HepG2 (cell line): Measurements from ENCODE around the gene FBXW5. TPM values are rescaled to one million over a fixed set of nuclear protein-coding genes. Genes with fewer than 3 reads are reported as not detected.

Experiments
- ATRX ChIP-seq: sonication (generic); formaldehyde crosslinking; IDR thresholded peaks from 2 replicates; pipeline ENCODE4 v1.4.0; 2020; ENCODE audit warnings: missing genetic modification reagents, borderline replicate concordance
- CHD2 ChIP-seq: IDR thresholded peaks from 2 replicates; pipeline ENCODE4 v1.6.1; 2011; ENCODE audit warnings: low read depth, low read length, improper control_type of control experiment
- ELF4 ChIP-seq: sonication (generic); formaldehyde crosslinking; IDR thresholded peaks from 2 replicates; pipeline ENCODE4 v1.5.0; 2020; ENCODE audit warnings: missing genetic modification reagents, mild to moderate bottlenecking, moderate library complexity, borderline replicate concordance
- MAF1 ChIP-seq: sonication (generic); formaldehyde crosslinking; IDR thresholded peaks from 2 replicates; pipeline ENCODE4 v1.5.0; 2020; ENCODE audit warnings: missing genetic modification reagents, borderline replicate concordance
- MED8 ChIP-seq: sonication (generic); formaldehyde crosslinking; IDR thresholded peaks from 2 replicates; pipeline ENCODE4 v1.8.1; 2023; ENCODE audit warnings: mild to moderate bottlenecking, missing genetic modification reagents; ENCODE audit not compliant: insufficient replicate concordance
- PAWR ChIP-seq: sonication (generic); formaldehyde crosslinking; IDR thresholded peaks from 2 replicates; pipeline ENCODE4 v1.4.0; 2020; ENCODE audit warnings: missing genetic modification reagents, mild to moderate bottlenecking, borderline replicate concordance
- RNF219 ChIP-seq: sonication (generic); formaldehyde crosslinking; IDR thresholded peaks from 2 replicates; pipeline ENCODE4 v1.5.0; 2020; ENCODE audit warnings: mild to moderate bottlenecking, missing genetic modification reagents
- ZNF260 ChIP-seq: sonication (generic); formaldehyde crosslinking; IDR thresholded peaks from 2 replicates; pipeline ENCODE4 v1.4.0; 2020; ENCODE audit warnings: missing genetic modification reagents, low read depth, mild to moderate bottlenecking, borderline replicate concordance
- polyA plus RNA-seq, 8 experiments: library from polyadenylated mRNA; depleted of rRNA in 3 of 8; stranded (reverse) in 7 of 8; unstranded in 1 of 8; fragments of >200 nt; fragmentation: Illumina TruSeq in 4 of 8; extraction: Trizol in 4 of 8; gene quantifications; 2 replicates each; pipeline versions ENCODE4 v1.2.1 to v1.2.3, GENCODE V29; 2011 to 2016; ENCODE audit warnings: low read depth in 4 of 8, missing spikeins in 1 of 8, mixed read lengths in 1 of 8; ENCODE audit not compliant: insufficient read depth in 1 of 8
- total RNA-seq, 5 experiments: library from RNA; depleted of rRNA; stranded (reverse); fragments of >200 nt; fragmentation: Illumina TruSeq; extraction: Trizol; gene quantifications; 2 replicates each; pipeline ENCODE4 v1.2.3, GENCODE V29; 2016; ENCODE audit warnings: low read depth in 1 of 5
- TF ChIP-seq, protein P1 (sequence below): sonication (generic); formaldehyde crosslinking; IDR thresholded peaks from 2 replicates; pipeline ENCODE4 v1.9.0; 2021; ENCODE audit warnings: missing genetic modification reagents, borderline replicate concordance

Gene FBXW5
- total and polyA plus RNA-seq, 2 of the 13 experiments (the other 11 are each of a cell fraction or from before 2014, with no cell fraction given), result 52.0 to 60.4 TPM

- TF ChIP-seq, protein P1, sequence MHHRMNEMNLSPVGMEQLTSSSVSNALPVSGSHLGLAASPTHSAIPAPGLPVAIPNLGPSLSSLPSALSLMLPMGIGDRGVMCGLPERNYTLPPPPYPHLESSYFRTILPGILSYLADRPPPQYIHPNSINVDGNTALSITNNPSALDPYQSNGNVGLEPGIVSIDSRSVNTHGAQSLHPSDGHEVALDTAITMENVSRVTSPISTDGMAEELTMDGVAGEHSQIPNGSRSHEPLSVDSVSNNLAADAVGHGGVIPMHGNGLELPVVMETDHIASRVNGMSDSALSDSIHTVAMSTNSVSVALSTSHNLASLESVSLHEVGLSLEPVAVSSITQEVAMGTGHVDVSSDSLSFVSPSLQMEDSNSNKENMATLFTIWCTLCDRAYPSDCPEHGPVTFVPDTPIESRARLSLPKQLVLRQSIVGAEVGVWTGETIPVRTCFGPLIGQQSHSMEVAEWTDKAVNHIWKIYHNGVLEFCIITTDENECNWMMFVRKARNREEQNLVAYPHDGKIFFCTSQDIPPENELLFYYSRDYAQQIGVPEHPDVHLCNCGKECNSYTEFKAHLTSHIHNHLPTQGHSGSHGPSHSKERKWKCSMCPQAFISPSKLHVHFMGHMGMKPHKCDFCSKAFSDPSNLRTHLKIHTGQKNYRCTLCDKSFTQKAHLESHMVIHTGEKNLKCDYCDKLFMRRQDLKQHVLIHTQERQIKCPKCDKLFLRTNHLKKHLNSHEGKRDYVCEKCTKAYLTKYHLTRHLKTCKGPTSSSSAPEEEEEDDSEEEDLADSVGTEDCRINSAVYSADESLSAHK (CRISPR knock-in tag), result no peak
- TF ChIP-seq PAWR (CRISPR knock-in tag) (no peak), MED8 (CRISPR knock-in tag) (no peak), ATRX (CRISPR knock-in tag) (no peak), ELF4 (CRISPR knock-in tag) (no peak), ZNF260 (CRISPR knock-in tag) (no peak), MAF1 (CRISPR knock-in tag) (no peak), RNF219 (CRISPR knock-in tag) (no peak), CHD2 (no peak)
Measured at GRCh38 chr9:136970361-136970760, 25.8 kb upstream of the FBXW5 start (continued).
